Measurements from ENCODE around the gene KCNMA1. TPM values are rescaled to one million over a fixed set of nuclear protein-coding genes. Genes with fewer than 3 reads are reported as not detected.

KCNMA1 gene
- total and polyA plus RNA-seq, 8 donors = 0.92 to 155 (median 54.3) TPM

DNA sequence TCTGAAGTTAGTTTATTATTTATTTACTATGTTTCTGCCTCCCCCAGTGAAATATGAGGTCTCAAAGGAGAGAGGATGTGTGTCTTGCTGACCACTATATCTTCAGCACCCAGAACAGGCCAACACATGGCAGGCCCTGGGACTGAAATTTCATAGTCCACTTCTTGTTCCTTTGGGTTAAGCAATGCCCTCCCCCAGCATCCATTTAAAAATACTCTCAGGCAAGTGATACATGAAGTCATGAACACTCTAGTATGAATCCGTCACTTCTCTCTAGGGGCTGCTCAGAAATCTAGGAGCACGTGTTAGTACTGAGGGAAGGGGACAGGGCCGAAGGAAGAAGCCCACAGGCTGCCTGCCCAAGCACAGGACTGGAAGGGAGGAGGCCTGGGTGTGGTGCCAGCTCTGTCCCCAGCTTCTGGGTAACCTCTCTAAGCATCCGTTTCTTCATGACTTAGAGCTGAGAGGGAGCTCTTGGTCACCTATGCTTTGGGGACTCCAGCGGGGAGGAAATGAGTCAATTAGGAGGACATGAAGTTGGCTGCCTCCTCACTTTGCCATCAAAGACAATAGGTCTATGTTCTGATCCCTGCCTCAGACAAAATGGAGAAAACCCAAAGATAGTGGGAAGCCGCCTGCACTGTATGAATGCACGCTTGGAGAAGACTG lies 119.2 kb downstream of the KCNMA1 start:
- H3K27ac ChIP-seq = no peak overlapping the region
- TF ChIP-seq, protein P1, sequence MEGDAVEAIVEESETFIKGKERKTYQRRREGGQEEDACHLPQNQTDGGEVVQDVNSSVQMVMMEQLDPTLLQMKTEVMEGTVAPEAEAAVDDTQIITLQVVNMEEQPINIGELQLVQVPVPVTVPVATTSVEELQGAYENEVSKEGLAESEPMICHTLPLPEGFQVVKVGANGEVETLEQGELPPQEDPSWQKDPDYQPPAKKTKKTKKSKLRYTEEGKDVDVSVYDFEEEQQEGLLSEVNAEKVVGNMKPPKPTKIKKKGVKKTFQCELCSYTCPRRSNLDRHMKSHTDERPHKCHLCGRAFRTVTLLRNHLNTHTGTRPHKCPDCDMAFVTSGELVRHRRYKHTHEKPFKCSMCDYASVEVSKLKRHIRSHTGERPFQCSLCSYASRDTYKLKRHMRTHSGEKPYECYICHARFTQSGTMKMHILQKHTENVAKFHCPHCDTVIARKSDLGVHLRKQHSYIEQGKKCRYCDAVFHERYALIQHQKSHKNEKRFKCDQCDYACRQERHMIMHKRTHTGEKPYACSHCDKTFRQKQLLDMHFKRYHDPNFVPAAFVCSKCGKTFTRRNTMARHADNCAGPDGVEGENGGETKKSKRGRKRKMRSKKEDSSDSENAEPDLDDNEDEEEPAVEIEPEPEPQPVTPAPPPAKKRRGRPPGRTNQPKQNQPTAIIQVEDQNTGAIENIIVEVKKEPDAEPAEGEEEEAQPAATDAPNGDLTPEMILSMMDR (IDR thresholded peaks at IDR 0.05) = no peak
- TF ChIP-seq POLR2A (IDR thresholded peaks at IDR 0.05) (no peak), POLR2AphosphoS5 (IDR thresholded peaks at IDR 0.05) (no peak), EP300 (IDR thresholded peaks at IDR 0.05) (no peak)
- no peaks in the 10 kb centered on the region for H3K27me3 ChIP-seq
- peaks cover 3 to 47% (median 9%) of the 10 kb centered on the region in 4 donors for H3K4me1 ChIP-seq
- 83 to 92% (median 91%) methylated on average over 7 of the region's 7 CpGs for WGBS, 5 donors
- H3K9me3 ChIP-seq = no peaks in the 10 kb centered on the region
- intact Hi-C loops (cut with DNase I; ENCODE audit: low total_unique reads) = no loop called here
- no peak overlapping the region for H3K4me3 ChIP-seq
- no peaks in the 10 kb centered on the region for H3K36me3 ChIP-seq
- no peak for DNase-seq

DNA sequence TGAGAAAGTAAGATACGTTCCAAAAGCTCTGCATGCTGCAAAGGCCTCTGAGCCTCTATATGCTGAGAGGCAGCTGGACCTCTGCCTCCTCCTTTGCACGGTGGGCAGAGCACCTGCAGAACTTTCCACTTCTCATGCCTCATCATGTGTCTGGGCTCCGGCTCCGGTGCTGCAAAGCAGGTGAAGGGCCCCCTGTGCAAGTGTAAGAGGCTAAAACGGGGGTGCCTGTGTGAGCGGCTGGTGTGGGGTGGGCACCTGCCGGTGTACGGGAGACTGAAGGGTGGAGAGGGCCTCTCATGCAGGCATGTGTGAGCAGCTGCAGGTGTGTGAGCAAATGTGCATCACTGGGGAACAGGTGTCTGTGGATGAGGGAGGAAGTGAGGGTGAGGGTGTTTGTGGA lies 121.0 kb downstream of the KCNMA1 start:
- no peaks in the 10 kb centered on the region for H3K9me3 ChIP-seq
- H3K4me3 ChIP-seq = no peak overlapping the region
- peaks cover 8 to 55% (median 17%) of the 10 kb centered on the region in 4 donors for H3K4me1 ChIP-seq
- H3K27me3 ChIP-seq = no peaks in the 10 kb centered on the region
- DNase-seq = no peak
- no peak overlapping the region for H3K27ac ChIP-seq
- H3K36me3 ChIP-seq = no peaks in the 10 kb centered on the region
- WGBS, 5 donors = 78 to 93% (median 88%) methylated on average over 7 to 8 of the region's 8 CpGs
- no peak for TF ChIP-seq EP300 (IDR thresholded peaks at IDR 0.05)
- TF ChIP-seq POLR2A (IDR thresholded peaks at IDR 0.05) = no peak
- TF ChIP-seq, protein P1 (IDR thresholded peaks at IDR 0.05) = no peak
- TF ChIP-seq POLR2AphosphoS5 (IDR thresholded peaks at IDR 0.05) = no peak
- intact Hi-C loops (cut with DNase I; ENCODE audit: low total_unique reads) = no loop called here

DNA sequence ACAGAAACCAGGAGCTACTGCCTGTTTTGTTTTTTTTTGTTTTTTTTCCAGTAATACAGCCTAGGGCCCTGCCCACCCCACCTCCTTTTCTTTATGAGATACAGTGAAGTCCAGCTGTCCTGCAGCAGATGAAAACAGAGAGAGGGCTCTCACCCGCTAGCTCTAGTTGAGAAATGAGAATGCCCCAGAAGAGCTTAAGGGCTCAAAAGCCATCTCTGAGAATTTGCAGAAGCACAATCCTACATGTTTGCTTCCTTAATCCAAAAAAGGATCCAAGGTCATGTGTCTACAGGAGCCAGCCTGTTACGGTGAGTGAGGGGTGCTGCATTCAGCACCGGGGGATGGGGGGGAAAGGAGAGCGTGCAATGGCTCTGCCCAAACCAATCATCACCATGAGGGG lies 122.7 kb downstream of the KCNMA1 start:
- no peaks in the 10 kb centered on the region for H3K27me3 ChIP-seq
- H3K36me3 ChIP-seq = no peaks in the 10 kb centered on the region
- WGBS, 5 donors = 74 to 91% (median 89%) methylated on average over 4 of the region's 4 CpGs
- H3K27ac ChIP-seq = peak overlapping the region in 1 of 5 donors; percentile 77
- DNase-seq = no peak
- no peak overlapping the region for H3K4me3 ChIP-seq
- TF ChIP-seq POLR2A (IDR thresholded peaks at IDR 0.05) = no peak
- no peak for TF ChIP-seq EP300 (IDR thresholded peaks at IDR 0.05)
- TF ChIP-seq, protein P1 (IDR thresholded peaks at IDR 0.05) = no peak
- no peak for TF ChIP-seq POLR2AphosphoS5 (IDR thresholded peaks at IDR 0.05)
- no peaks in the 10 kb centered on the region for H3K9me3 ChIP-seq
- intact Hi-C loops (cut with DNase I; ENCODE audit: low total_unique reads) = no loop called here
- peaks cover 8 to 60% (median 18%) of the 10 kb centered on the region in 4 donors for H3K4me1 ChIP-seq

DNA sequence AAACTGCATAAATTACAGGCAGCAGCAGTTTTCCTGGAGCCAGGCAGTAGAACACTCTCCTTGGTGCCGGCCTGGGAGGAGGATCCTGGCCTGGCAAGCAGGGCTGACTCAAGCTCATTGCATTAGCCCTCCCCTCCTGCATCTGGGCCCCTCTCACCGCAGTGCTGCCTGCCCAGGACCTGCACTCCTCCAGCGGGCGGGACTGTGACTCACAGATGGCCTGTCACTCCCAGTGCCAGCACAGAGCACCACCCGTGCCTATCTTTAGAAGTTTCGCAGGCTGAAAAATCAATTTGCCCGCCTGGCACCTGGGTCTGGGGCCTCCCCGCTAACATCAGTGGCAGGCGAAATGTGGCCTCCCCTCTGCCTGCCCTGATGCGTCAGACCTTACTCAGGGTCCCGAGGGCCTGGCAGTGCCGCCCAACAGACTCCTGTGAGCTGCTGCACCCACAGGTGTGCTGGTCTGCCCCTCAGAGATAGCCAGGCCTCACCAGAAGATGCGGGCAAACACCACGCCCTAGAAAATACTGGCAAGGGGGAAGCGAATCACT lies 123.8 kb downstream of the KCNMA1 start:
- H3K27me3 ChIP-seq = no peaks in the 10 kb centered on the region
- no peaks in the 10 kb centered on the region for H3K36me3 ChIP-seq
- H3K9me3 ChIP-seq = no peaks in the 10 kb centered on the region
- intact Hi-C loops (cut with DNase I; ENCODE audit: low total_unique reads) = no loop called here
- H3K4me3 ChIP-seq = no peak overlapping the region
- H3K27ac ChIP-seq = peak overlapping the region in 3 of 5 donors; percentile 25 to 77 (median 67)
- WGBS, 5 donors = 53 to 73% (median 64%) methylated on average over 7 to 15 of the region's 15 CpGs
- peaks cover 8 to 56% (median 18%) of the 10 kb centered on the region in 4 donors for H3K4me1 ChIP-seq
- peak in 1 of 3 donors; percentile 40 for TF ChIP-seq POLR2AphosphoS5 (IDR thresholded peaks at IDR 0.05)
- no peak for TF ChIP-seq POLR2A (IDR thresholded peaks at IDR 0.05)
- TF ChIP-seq EP300 (IDR thresholded peaks at IDR 0.05) = no peak
- DNase-seq = peak; percentile 52 to 82

GRCh38 chr10:77513220-77513619 lies 124.4 kb downstream of the KCNMA1 start:
- Histone ChIP-seq H3K9me3 (no peaks in the 10 kb centered on the region), H3K27me3 (no peaks in the 10 kb centered on the region), H3K4me1 (peaks cover 8 to 56% (median 18%) of the 10 kb centered on the region in 4 donors), H3K36me3 (no peaks in the 10 kb centered on the region), H3K27ac (peak overlapping the region in 4 of 5 donors; percentile 0 to 77 (median 42)), H3K4me3 (no peak overlapping the region)
- TF ChIP-seq POLR2AphosphoS5 (IDR thresholded peaks at IDR 0.05) = no peak
- TF ChIP-seq EP300 (IDR thresholded peaks at IDR 0.05) = no peak
- TF ChIP-seq POLR2A (IDR thresholded peaks at IDR 0.05) = no peak
- TF ChIP-seq, protein P1 (IDR thresholded peaks at IDR 0.05) = no peak
- WGBS, 5 donors = 71 to 89% (median 83%) methylated on average over 7 of the region's 7 CpGs
- DNase-seq = no peak
- intact Hi-C loops (cut with DNase I; ENCODE audit: low total_unique reads) = no loop called here
